HG02852 (cell line): ENCODE measurements around the gene NUDT6.
"Not testable (repeated sequence)": the region's sequence is repeated elsewhere in the genome, so short reads cannot be mapped to it uniquely, and the experiment has no call there.

Experiments
- ATAC-seq: cut with Tn5 transposase; IDR thresholded peaks from one replicate; pipeline ENCODE4 v1.9.1; 2021; ENCODE audit warnings: mild to moderate bottlenecking, moderate library complexity; ENCODE audit not compliant: unreplicated experiment

NUDT6 gene

DNA sequence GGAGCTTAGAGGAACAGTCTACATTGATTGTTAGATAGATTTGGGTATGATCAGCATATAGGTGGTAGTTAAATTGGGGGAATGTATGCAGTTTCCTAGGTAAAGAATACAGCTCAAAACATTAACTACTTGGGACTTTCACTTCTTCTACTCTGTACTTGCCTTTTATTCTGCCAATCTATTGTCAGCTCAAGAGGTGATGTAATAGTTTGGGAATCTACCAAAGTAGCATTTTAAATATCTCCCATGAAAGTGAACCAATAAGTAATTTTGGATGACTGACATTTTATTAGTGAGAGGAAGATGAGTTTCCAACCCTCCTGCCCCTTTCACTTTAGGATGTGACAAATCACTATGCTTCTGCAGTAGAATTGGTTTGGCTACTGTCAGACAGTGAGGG is 43.4 kb downstream of the NUDT6 start:
- ATAC-seq, result peak; percentile 52

DNA sequence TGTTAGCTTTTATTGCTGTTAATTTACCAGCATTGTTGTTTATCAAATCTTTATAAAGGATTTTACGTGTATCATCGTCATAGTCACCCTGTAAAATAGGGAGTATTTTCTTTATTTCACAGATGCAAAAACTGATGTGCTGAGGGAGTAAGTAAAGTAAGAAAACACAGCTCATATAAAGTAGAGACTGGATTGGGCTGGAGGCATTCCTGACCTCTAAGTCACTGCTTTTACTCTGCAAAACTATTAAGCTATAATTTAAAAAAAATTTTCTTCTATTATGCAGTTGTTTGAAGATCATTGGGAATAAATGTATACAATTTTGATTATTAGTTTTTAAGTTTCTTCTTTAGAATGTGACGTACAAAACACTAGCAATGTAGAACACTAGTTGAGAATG is 45.9 kb downstream of the NUDT6 start:
- ATAC-seq, result no peak

DNA sequence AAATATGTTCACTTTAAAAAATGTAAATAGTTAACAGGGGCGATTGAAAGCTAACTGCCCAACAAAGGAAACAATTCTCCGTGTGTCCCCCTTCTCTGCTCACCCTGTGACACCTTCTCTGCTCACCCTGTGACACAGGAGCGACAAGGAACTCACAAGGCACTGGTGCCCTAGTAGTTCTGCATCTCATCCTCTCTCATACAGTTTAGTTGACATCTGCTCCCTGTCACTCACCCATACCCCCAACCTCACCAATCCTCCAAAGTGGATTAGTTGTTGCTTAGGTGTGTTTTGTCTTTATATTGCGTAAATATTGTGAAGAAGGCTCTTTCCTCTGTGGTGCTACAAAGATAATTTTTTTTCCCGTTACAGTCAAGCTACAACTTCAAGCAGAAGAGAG is 46.4 kb downstream of the NUDT6 start:
- ATAC-seq, result no peak

DNA sequence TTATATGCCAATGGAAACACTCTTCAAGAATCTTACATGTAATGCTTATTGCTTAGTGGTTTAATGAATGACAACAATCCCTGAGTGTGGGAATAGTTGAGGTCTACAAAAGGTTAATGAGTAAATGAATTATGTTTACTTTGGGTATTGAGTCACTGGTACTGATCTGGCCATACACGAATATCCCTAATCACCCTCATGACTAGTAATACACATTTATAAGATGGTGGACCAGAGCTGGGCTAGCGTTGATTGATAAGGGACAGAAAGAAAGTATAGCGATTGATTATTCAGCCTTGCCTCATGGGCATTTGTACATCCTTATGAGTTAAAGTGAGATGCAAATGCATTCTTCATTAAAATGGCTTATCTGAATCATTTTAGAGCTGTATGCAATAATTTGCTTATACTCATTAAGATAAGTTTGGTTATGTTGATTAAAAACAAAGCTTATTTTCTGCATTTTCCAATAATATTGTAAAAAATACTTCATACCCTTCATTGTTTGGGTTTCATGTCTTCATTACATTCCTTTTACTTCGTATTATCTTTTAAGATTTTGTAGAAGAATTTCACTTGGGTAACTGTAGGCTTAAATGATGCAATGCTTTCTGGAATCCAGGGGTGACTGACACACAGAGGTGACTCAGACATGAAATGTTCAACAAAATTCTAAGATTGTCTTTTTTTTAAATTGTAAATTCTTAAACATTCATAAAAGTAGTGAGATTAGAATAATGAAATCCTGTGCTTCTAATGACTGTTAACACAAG is 48.4 kb downstream of the NUDT6 start:
- ATAC-seq, result no peak

DNA sequence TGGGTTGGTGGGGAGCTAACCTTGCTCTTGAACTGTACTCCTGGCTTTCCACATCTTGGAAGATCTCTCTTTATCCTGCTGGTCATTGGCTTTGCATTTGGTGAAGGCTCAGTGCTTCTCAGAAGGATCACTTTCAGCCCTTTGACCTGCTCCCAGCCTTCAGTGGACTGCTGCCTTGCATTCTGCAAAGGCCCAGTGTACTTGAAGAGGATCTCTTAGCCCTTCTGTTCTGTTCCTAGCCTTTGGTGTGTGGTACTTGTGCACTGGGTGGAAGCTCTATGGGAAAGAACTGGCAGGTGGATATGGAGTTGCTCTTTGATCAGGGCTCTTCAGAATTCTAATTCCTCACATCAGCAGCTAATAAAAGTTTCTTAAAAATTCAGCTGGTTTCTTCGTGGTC is 49.3 kb downstream of the NUDT6 start:
- no peak for ATAC-seq

DNA sequence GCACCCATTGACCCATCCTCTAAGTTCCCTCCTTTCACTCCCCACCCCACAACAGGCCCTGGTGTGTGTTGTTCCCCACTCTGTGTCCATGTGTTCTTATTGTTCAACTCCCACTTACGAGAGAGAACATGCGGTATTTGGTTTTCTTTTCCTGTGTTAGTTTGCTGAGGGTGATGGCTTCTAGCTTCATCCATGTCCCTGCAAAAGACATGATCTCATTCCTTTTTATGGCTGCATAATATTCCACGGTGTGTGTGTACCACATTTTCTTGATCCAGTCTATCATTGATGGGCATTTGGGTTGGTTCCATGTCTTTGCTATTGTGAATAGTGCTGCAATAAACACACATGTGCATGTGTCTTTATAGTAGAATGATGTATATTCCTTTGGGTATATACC is 54.2 kb downstream of the NUDT6 start:
- ATAC-seq, result not testable (repeated sequence)

DNA sequence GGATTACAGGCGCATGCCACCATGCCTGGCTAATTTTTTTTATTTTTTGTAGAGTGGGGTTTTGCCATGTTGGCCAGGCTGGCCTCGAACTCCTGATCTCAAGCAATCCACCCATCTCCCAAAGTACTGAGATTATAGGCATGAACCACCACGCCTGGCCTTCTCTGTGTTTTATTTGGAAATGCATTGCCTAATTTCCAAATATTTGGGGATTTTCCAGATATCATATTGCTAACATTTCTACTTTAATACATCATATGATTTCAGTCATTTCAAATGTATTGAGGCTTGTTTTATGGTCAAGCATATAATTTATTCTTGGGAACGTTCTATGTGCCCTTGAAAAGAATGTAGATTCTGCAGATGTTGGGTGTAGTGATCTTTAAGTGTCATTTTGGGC is 57.0 kb downstream of the NUDT6 start:
- no peak for ATAC-seq

DNA sequence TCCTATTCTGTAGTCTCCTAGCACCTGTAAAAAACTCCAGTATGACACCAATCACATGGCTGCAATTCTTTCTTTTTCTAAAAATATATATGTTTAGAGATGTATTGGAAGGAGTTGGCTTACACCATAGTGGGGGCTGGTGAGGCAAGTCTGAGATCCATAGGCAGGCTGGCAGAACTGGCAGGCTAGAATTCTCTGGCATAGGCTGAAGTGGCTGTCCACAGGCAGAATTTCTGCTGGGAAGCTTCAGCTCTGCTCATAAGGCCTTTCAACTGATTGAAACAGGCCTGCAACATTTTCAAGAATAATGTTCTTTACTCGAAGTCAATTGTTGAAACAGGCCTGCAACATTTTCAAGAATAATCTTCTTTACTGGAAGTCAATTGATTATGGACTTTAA is 58.8 kb downstream of the NUDT6 start:
- ATAC-seq, result no peak

DNA sequence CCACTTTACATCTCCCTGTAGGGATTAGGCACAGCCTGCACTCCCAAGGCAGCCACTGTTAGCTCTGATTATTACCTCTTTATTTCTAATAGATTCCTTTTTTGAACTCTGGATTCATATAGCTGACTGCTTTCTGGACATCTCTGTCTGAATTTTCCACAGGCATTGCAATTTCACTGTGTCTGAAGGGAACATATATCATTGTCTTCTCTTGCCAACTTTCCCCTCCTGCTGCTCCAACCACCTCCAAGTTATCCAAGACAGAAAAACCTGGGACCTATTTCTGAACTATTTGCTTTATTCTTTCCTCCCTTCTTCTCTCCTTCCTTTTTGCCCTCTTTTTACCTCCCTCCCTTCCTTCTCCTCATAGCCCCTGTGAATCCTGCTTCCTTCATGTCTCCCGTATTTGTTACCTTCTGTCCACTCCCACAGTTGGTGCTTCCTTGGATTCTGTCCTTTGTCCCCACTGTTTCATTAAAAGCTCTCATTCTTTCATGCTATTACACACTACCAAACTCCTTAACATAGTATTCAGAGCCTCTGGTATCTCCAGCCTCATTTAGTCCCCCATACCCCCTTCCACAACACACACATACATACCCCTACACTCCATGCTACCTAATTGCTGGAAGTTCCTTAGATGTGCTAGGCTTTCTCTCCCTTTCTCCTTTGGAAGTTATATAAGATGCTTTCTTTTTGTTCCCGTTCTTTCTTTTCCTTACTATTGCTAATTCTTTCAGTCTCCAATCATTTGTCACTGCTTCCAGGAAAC is 61.0 kb downstream of the NUDT6 start:
- ATAC-seq, result no peak

DNA sequence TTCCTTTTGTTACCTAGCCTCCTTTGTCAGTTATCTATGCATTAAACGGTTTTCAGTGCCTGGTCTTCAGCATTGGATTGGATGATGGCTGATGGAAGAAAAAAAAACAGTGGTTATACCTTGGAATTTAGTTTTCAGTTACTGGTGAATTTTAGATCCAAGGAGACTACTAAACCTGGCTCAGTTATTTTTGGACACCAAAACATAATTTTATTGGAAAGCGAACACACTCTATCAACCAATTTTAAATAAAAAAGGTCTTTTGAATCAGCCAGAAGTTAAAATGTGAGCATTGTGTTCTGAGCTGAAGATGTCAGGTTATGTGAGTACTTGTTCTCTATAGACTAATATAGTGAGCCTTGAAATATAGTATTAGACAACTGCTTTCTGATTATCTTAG is 63.7 kb downstream of the NUDT6 start:
- no peak for ATAC-seq

DNA sequence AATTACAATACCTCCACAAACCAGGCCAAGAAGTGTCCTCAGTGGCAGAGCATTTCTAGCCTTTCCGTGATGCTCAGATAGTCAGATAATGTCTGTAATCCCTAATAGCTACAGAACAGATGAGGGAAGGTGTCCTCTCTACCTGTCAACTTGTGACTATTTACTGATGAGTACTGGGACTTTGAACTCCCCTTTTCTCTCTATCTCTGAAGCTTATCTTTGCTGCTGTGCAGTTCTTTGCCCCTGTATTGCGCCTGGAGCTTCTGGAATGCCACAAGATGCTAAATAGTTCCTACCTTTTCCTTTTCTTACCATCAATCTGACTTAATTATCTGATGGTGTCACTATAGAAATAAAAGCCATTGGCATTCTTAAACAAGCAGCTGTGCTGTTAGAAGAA is 65.2 kb downstream of the NUDT6 start:
- no peak for ATAC-seq

DNA sequence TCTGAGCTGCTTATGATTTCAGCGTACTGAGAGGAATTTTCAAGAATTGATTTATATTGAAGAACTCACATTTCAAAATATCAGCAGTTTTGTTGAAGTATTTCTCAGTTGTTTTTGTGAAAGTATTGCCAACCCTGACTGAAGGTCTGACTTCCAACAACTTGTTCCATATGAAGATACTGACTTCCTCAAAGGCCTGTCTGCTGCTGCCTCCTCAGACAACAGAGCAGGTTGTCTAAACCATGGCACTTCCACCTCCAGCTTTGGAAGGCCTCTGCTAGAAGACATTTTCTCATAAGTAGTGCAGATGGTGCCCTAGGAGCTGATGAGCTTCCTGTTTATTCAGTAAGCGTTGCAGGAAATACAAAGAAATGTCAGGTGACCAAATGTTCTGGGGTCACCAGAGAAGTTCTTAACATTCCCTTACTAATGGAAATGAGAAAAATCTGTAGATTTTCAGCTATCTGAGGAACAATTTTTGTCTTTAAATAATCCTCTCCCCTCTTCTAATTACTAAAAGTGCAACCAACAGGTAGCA is 67.0 kb downstream of the NUDT6 start:
- no peak for ATAC-seq

DNA sequence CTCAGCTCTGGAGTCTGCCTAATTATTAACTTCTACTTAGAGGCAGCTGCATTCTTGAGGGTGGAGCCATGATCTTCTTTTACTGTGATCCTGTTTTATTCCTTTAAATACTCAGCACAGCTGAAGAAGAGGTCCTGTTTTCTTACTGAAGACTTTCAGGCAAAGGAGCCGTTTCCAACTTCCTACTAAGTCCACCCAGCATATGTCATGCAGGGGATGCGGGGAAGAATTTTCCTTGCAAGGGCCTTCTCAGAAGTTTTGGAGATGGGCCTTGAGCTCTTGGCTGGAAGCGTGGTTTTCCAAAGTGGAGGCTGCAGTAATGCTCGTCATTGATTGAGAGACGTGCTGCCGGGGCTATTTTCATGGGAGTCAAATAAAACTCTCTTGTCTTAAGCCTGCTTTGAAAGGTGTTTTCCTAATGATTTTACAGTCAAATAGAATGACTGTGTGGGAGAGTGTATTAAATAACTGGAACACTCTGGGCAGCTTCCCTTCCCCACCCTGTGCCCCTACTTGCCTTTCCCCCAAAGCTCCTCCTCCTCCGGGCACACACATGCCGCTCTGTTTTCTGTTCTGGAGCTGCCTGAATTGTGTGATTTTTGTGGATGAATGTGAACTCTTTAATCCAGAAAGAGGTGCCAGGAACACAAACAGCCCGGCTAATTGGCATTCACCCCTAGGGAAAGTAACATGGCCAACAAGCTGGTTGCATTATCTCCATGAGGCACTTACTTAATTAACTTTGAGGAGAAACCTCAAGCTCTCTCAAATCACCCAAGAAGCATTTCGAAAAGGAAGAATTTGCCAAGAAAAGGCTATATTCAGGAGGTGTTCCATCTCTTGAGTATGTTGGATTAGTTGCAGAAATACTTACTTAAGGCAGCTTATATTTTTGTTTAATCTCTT is 67.7 kb downstream of the NUDT6 start:
- ATAC-seq, result no peak

DNA sequence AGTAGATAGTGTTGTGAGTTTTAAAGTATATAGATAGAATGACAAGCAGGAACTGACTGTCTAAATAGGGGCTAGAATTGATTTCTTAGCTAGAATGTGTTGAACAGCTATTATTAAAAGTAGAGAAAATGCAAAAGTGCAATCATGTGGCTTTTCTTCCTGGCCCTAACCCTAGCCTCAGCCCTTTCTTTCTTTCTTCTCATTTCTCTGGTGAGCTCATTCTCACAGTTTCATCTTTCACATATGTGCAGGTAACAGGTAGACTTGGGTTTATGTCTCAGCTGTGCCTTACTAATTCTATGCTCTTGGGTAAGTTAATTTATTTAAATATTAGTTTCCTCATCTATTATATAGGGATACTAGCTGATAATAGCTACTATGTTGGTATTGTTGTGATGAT is 70.8 kb downstream of the NUDT6 start:
- ATAC-seq, result peak; percentile 56

DNA sequence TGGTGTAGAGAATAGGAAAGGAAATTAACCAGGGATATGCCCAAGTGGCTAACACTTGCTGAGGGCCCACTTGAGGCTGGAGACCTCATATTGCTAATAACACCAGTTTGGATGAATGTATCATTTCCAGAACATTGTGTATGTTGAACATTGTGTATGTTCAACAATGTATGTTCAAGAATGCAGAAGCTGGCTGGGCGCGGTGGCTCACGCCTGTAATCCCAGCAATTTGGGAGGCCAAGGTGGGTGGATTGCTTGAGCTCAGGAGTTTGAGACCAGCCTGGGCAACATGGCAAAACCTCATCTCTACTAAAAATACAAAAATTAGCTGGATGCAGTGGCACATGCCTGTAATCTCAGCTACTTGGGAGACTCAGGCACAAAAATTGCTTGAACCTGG is 72.6 kb downstream of the NUDT6 start:
- not testable (repeated sequence) for ATAC-seq

DNA sequence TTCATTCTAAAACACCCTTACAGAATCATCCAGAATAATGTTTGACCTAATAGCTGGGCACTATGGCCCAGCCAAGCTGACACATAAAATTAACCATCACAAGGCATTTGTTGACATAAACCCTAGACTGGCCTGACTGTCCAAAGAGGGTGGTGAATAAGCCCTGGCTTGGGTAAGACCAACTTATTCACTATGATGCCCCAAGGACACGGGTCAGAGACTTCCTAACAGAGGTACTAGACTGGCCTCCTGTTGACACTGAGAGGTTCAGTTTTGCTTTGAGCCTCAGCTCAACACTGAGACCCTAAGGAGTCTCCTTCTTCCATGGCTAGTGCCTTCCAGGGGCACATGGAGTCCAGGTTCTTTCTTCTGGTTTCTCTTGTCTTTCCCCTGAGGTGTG is 74.5 kb downstream of the NUDT6 start:
- no peak for ATAC-seq

DNA sequence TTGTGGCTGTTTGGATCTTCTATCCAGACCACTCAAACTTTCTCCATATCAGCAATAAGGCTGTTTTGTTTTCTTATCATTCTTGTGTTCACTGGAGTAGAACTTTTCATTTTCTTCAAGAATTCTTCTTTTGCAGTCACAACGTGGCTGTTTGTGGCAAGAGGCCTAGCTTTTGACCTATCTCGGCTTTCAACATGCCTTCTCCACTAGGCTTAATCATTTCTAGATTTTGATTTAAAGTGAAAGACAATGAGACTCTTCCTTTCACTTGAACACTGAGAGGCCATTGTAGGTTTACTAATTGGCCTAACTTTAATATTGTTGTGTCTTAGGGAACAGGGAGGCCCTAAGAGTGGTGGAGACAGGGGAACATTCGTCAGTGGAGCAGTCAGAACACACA is 76.6 kb downstream of the NUDT6 start:
- peak; percentile 66 for ATAC-seq

DNA sequence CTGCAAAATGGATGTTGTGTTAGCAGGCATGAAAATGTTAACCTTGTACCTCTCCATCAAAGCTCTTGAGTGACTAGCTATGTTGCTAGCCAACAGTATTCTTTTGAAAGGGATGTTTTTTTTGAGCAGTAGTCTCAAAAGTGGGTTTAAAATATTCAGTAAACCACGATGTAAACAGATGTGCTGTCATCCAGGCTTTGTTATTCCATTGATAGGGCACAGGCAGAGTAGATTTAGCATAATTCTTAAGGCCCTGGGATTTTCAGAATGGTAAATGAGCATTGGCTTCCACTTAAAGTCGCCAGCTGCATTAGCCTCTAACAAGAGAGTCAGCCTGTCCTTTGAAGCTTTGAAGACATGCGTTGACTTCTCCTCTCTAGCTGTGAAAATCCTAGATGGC is 77.3 kb downstream of the NUDT6 start:
- no peak for ATAC-seq

DNA sequence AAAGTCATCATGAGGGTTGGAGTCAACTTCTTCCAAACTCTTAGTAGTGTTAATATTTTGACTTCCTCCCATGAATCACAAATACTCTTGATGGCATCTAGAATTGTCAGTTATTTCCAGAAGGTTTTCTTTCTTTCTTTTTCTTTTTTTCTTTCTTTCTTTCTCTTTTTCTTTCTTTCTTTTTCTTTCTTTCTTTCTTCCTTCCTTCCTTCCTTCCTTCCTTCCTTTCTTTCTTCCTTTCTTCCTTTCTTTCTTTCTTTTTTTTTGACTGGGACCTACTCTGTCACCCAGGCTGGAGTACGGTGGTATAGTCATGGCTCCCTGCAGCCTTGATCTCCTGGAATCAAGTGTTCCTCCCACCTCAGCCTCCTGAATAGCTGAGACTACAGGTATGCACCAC is 78.0 kb downstream of the NUDT6 start:
- ATAC-seq, result not testable (repeated sequence)

DNA sequence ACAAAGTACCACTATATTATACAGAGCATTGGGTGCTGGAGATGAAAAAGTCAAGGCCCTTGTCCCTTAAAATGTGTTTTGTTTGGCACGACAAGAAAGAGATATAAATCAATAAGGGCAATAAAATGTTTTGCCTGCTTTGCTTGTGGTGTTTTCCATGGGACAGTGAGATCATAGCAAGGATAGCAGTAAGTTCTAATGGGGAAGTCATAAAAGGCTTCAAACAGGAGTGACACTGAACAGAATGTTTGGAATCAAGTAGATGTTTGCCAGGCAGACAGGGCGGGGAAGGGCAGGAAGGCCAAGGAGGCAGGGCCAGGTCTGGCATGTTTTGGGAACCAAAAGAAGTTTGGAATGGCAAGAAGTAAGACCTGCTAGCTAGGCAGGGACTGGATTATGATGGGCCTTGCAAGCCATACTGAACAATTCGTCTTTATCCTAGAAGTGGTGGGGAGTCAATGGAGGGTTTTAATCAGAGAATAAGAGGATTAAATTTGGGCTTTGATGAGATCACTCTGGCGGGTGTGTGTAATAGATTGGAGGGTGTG is 79.3 kb downstream of the NUDT6 start:
- ATAC-seq, result no peak
